Retinal pigment epithelial cell (primary cell): ENCODE results near the gene NFIC.
A peak's percentile ranks its signal among the peaks of the same experiment; 100 is the strongest.

Experiments used
- DNase-seq: peaks from one replicate; pipeline ENCODE4 v3.0.0-alpha.2; 2010; ENCODE audit warnings: low read depth
- H3K4me3 ChIP-seq: 2 replicates; pipeline ENCODE4 v1.5.1; 2011; ENCODE audit warnings: mild to moderate bottlenecking, low read length, control low read depth, moderate library complexity
- CTCF ChIP-seq: conservative IDR thresholded peaks from 2 replicates; pipeline ENCODE4 v1.5.1; 2011; ENCODE audit warnings: low read depth, low read length, control low read depth, inconsistent platforms

The NFIC gene

GRCh38 chr19:3366753-3367627 is 607 bp downstream of the NFIC start:
- H3K4me3 ChIP-seq = peak overlapping the region; percentile 75
- TF ChIP-seq CTCF = no peak
- DNase-seq = no peak

- no peak for TF ChIP-seq CTCF
- DNase-seq = no peak
- peak overlapping the region; percentile 75 for H3K4me3 ChIP-seq
These were observed 1.5 kb downstream of the NFIC start for GRCh38 chr19:3367628-3368440.

GRCh38 chr19:3368441-3368795 is 2.0 kb downstream of the NFIC start:
- no peak for TF ChIP-seq CTCF
- H3K4me3 ChIP-seq = peak overlapping the region; percentile 75
- DNase-seq = no peak

- DNase-seq = no peak
- peak overlapping the region; percentile 75 for H3K4me3 ChIP-seq
- no peak for TF ChIP-seq CTCF
These were observed 2.5 kb downstream of the NFIC start for GRCh38 chr19:3368848-3369336.

GRCh38 chr19:3369337-3370213 is 3.2 kb downstream of the NFIC start:
- TF ChIP-seq CTCF = peak; percentile 18
- no peak for DNase-seq
- H3K4me3 ChIP-seq = peak overlapping the region; percentile 39

- H3K4me3 ChIP-seq = peak overlapping the region; percentile 39
- DNase-seq = no peak
- no peak for TF ChIP-seq CTCF
These were observed 3.9 kb downstream of the NFIC start for GRCh38 chr19:3370214-3370720.
